ENCODE data around the gene CALCOCO2.

GRCh38 chr17:48840441-48840840 lies 9.6 kb downstream of the CALCOCO2 start:
- TF ChIP-seq CTCF (IDR thresholded peaks at IDR 0.05) = no peak
- TF ChIP-seq POLR2A (IDR thresholded peaks at IDR 0.05) = no peak
